ENCODE data around the gene CCDC121.

DNA sequence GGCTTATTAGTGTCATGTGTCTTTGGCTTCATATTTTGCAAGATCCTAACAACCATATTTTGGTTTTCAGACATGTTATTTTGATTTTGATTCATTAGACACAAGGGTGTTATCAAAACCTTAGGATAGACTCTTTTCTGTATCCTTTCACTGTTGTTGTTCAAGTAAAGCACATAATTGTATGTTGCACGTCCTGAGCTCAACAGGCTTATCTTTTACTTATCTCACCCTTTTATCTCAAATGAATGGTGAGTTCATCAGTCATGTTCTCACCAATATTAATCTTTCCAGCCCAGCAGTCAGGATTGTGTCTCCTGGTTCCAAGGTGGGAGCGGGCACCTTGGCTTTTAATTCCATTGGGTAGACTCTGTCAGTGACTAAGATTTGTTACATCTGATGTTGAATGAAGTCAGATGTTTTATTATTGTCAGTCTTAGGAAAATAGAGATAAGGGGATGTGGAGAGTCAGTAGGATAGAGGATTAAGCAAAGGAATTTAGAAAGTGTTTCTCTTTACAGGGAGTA is 12.0 kb upstream of the CCDC121 start:
- no peak for TF ChIP-seq YY1 (IDR thresholded peaks at IDR 0.05; ENCODE audit: insufficient read depth, insufficient read length)
- no peak for TF ChIP-seq ZNF274 (IDR thresholded peaks at IDR 0.05; ENCODE audit: low read depth, low read length)
